NCI-H446 treated with DMSO at 0.1 percent for 48 hours (cell line): ENCODE results near the gene SDC1.
"Not testable (repeated sequence)": the region's sequence is repeated elsewhere in the genome, so short reads cannot be mapped to it uniquely, and the experiment has no call there.

Experiments used
- DNase-seq: peaks from one replicate; lab custom pipeline; 2025; lab: John Stamatoyannopoulos, UW

Gene SDC1

GRCh38 chr2:20196657-20197161 lies 28.2 kb downstream of the SDC1 start:
- DNase-seq: no peak

- no peak for DNase-seq
These were observed 28.8 kb downstream of the SDC1 start for GRCh38 chr2:20196053-20196656.

- no peak for DNase-seq
These were observed 29.4 kb downstream of the SDC1 start for GRCh38 chr2:20195431-20196033.

- not testable (repeated sequence) for DNase-seq
These were observed 29.9 kb downstream of the SDC1 start for GRCh38 chr2:20195016-20195411.

GRCh38 chr2:20194097-20195015 lies 30.6 kb downstream of the SDC1 start:
- DNase-seq: no peak

- DNase-seq: no peak
These were observed 31.7 kb downstream of the SDC1 start for GRCh38 chr2:20193185-20193584.

GRCh38 chr2:20192781-20193180 lies 32.1 kb downstream of the SDC1 start:
- DNase-seq: no peak

GRCh38 chr2:20191714-20192569 lies 33.0 kb downstream of the SDC1 start:
- DNase-seq: no peak

GRCh38 chr2:20190876-20191713 lies 33.8 kb downstream of the SDC1 start:
- no peak for DNase-seq

- no peak for DNase-seq
These were observed 34.8 kb downstream of the SDC1 start for GRCh38 chr2:20190170-20190569.

- DNase-seq: no peak
These were observed 35.5 kb downstream of the SDC1 start for GRCh38 chr2:20189299-20189931.

- DNase-seq: no peak
These were observed 36.1 kb downstream of the SDC1 start for GRCh38 chr2:20188851-20189250.

- no peak for DNase-seq
These were observed 36.7 kb downstream of the SDC1 start for GRCh38 chr2:20188201-20188600.

- no peak for DNase-seq
These were observed 37.6 kb downstream of the SDC1 start for GRCh38 chr2:20187331-20187730.

- no peak for DNase-seq
These were observed 38.1 kb downstream of the SDC1 start for GRCh38 chr2:20186855-20187187.

- DNase-seq: no peak
These were observed 38.7 kb downstream of the SDC1 start for GRCh38 chr2:20186078-20186854.

GRCh38 chr2:20185176-20186022 lies 39.5 kb downstream of the SDC1 start:
- DNase-seq: no peak

- no peak for DNase-seq
These were observed 40.6 kb downstream of the SDC1 start for GRCh38 chr2:20184067-20184938.
